ENCODE data around the gene C2orf81.

C2orf81 gene

DNA sequence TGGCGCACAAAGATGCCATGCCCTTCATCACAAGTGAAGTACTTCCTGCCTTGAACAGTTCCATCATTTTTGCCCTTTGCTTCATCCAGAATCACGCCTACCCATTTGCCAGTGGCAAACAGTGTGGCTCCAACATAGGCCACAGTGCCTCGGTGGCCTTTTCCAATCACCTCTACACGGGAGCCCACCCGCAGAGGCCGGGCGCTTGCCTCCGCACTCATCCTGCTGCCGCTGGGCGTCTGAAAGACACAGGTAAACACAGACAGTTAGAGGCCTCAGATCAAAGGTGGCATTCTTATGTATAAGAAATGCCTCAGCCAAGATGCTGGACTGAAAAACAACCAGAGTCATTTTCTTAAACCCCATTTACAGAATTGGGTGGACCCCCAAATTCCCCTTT, 43.4 kb downstream of the C2orf81 start:
- Mint-ChIP-seq H3K27me3 (ENCODE audit: low read depth) (no peaks in the 10 kb centered on the region), H3K36me3 (ENCODE audit: low read depth) (peaks cover 7% of the 10 kb centered on the region), H3K9me3 (no peaks in the 10 kb centered on the region), H3K4me1 (ENCODE audit: low read depth) (peaks cover 18% of the 10 kb centered on the region), H3K4me3 (no peak overlapping the region), H3K27ac (no peak overlapping the region)
- DNase-seq (ENCODE audit: low spot score) = no peak

DNA sequence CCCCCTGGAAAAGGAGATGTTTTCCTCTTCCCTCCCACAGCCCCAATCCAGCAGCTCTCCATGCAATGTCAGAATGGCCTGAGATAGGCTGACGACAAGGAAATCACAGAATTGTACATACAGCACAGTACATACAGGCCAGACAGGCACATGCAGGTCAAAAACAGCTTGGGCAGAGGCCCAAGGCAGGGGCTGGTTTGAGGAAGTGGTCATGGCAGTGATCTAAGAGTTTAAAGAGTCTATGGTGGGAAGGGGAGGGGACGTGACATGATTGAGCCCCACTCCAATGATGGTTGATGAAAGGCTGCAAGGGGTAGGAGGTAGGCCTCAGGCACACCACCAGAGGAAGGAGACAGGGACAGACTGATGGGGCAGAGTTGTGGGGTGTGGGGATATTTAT, 45.6 kb downstream of the C2orf81 start:
- Mint-ChIP-seq H3K4me3 (no peak overlapping the region), H3K27me3 (ENCODE audit: low read depth) (no peaks in the 10 kb centered on the region), H3K4me1 (ENCODE audit: low read depth) (peaks cover 10% of the 10 kb centered on the region), H3K27ac (no peak overlapping the region), H3K36me3 (ENCODE audit: low read depth) (peaks cover 10% of the 10 kb centered on the region), H3K9me3 (no peaks in the 10 kb centered on the region)
- no peak for DNase-seq (ENCODE audit: low spot score)

DNA sequence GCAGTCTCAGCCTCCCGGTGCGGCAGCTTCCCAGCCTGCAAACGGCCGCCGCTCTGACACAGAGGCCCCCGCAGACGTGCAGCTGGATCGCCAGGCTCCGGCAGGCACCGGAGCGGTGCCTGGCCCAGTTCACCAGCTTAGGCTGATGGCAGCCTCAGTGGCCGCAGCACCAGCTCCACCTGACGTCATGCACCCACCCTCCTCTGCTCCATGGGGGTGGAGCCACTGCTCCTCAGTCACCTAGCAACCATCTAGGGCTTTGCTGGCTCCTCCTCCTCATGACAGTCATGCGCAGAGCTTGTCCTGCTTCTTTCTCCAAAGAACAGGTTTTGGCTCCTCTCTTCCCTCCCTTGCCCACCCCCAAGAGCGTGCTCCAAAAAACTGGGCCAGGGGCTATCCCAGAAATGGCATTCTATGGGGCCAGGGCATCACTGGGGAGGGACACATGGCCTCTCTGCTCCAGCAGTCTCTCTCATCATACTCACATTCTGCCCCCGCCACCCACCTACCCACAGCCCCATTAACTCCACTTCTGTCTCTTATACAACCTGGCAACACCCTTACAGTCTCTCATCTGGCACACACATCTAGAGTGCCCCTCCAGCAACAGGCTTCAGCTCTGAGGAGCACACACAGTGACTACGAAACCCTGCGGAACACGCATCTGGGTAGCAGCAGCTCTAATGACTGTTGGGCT, 46.8 kb downstream of the C2orf81 start:
- no peak for DNase-seq (ENCODE audit: low spot score)
- no peak overlapping the region for H3K27ac Mint-ChIP-seq
- H3K36me3 Mint-ChIP-seq (ENCODE audit: low read depth) = peaks cover 15% of the 10 kb centered on the region
- no peaks in the 10 kb centered on the region for H3K9me3 Mint-ChIP-seq
- H3K4me3 Mint-ChIP-seq = no peak overlapping the region
- no peaks in the 10 kb centered on the region for H3K27me3 Mint-ChIP-seq (ENCODE audit: low read depth)
- H3K4me1 Mint-ChIP-seq (ENCODE audit: low read depth) = peaks cover 3% of the 10 kb centered on the region

DNA sequence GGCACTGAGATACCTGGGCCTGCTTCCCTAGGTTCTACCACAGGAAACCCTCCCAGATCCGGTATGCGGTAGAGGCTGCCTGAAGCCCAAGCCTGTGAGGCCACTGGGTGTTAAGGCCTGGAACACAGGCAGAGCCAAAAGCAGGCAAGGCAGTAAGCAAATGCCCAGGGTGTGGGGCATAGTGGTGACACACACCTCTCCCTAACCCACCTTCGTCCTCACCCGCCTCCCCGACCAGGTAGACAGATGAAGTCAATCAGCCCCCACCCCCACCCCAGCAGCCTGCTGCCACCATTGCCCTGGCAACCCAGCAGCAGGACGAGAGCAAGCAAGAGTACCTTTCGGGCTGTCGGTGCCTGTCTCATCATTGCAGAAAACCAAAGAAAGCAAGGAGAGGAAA, 47.4 kb downstream of the C2orf81 start:
- Mint-ChIP-seq H3K9me3 (no peaks in the 10 kb centered on the region), H3K27me3 (ENCODE audit: low read depth) (no peaks in the 10 kb centered on the region), H3K36me3 (ENCODE audit: low read depth) (peaks cover 15% of the 10 kb centered on the region), H3K4me1 (ENCODE audit: low read depth) (no peaks in the 10 kb centered on the region), H3K27ac (no peak overlapping the region), H3K4me3 (no peak overlapping the region)
- DNase-seq (ENCODE audit: low spot score) = no peak

DNA sequence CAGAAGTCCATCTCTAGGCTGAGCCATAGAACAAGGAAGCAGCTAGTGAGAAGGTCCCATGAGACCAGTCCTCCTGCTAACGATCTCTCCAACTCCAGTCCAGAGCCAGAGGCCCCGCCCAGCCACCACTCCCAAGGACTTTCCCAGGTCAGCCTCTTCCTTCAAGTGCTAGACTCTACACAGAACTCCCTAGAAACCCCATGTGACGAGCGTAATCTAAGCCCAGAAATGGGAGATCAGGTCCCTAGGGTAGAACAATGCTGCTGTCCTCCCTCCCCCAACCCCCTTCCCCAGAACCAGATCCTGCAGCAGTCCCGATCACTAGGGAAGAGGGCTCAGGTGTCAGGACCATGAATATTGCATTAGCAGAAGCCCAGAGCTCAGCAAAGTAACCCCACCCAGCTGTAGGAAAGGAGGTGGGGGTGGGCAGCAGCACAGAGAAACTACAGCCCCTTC, 48.2 kb downstream of the C2orf81 start:
- Mint-ChIP-seq H3K36me3 (ENCODE audit: low read depth) (peaks cover 19% of the 10 kb centered on the region), H3K27ac (no peak overlapping the region), H3K4me1 (ENCODE audit: low read depth) (no peaks in the 10 kb centered on the region), H3K4me3 (no peak overlapping the region), H3K9me3 (no peaks in the 10 kb centered on the region), H3K27me3 (ENCODE audit: low read depth) (no peaks in the 10 kb centered on the region)
- DNase-seq (ENCODE audit: low spot score) = no peak

DNA sequence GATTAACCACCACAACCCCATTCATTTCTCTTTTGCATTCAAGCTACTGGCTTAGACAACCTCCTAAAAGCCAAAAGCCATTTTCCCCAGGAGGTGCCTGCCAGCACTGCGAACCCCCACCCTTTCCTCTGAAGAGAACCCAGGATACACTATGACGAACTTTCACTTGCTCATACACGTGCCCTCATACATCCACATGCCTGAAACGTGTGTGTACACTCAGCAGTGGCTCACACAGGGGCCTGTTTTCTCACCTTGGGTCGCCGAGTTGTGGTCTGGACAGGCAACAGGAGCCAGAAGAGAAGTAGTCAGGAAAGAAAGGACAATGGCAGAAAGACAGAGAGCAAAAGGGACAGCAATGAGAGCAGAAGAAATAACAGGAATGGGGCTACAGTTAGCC, 48.7 kb downstream of the C2orf81 start:
- no peak for DNase-seq (ENCODE audit: low spot score)
- no peak overlapping the region for H3K4me3 Mint-ChIP-seq
- H3K27me3 Mint-ChIP-seq (ENCODE audit: low read depth) = no peaks in the 10 kb centered on the region
- H3K9me3 Mint-ChIP-seq = no peaks in the 10 kb centered on the region
- peak overlapping the region; percentile 47 for H3K27ac Mint-ChIP-seq
- H3K36me3 Mint-ChIP-seq (ENCODE audit: low read depth) = peaks cover 19% of the 10 kb centered on the region
- H3K4me1 Mint-ChIP-seq (ENCODE audit: low read depth) = no peaks in the 10 kb centered on the region

DNA sequence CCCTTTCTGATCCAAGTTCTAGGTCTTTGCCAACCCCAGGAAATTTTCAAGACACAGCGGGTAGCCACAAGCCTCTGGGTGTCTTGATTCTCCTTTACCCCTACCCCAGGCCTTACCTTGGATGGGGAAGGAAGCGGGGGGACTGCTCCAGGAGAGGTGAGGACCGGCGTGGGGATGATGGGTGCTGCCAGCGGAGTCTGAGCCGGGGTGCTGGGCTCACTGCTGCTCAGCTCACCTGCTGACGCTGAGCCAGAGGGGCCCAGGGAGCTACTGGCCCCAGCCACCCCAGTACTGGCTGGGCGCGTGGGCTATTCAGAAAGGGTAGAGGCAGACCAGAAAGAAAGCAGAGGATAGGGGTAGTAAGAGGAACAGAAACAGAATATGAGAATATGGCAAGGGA, 50.0 kb downstream of the C2orf81 start:
- H3K4me1 Mint-ChIP-seq (ENCODE audit: low read depth) = no peaks in the 10 kb centered on the region
- no peaks in the 10 kb centered on the region for H3K27me3 Mint-ChIP-seq (ENCODE audit: low read depth)
- H3K4me3 Mint-ChIP-seq = no peak overlapping the region
- peaks cover 27% of the 10 kb centered on the region for H3K36me3 Mint-ChIP-seq (ENCODE audit: low read depth)
- H3K9me3 Mint-ChIP-seq = no peaks in the 10 kb centered on the region
- no peak for DNase-seq (ENCODE audit: low spot score)
- no peak overlapping the region for H3K27ac Mint-ChIP-seq

DNA sequence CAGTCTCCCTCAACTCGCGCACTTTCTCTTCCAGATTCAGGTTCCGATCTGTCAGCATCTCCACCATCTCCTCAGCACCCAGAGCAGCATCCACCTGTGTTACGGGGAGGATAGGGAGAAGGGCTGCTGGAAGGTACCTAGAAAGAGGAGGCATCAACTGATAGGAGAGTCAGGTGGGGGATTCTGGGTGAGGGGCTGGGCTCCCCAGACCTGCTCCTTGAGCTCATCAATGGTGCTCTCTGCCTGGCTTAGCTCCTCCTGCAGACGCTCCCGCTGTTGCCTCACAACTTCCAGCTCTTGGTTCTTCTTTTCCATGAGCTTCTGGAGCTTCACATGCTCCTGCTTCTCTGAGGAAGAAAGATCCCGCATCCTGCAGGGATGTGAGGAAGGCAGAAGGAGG, 51.4 kb downstream of the C2orf81 start:
- Mint-ChIP-seq H3K27me3 (ENCODE audit: low read depth) (no peaks in the 10 kb centered on the region), H3K4me3 (no peak overlapping the region), H3K9me3 (no peaks in the 10 kb centered on the region), H3K36me3 (ENCODE audit: low read depth) (peaks cover 36% of the 10 kb centered on the region), H3K27ac (no peak overlapping the region), H3K4me1 (ENCODE audit: low read depth) (no peaks in the 10 kb centered on the region)
- DNase-seq (ENCODE audit: low spot score) = no peak

DNA sequence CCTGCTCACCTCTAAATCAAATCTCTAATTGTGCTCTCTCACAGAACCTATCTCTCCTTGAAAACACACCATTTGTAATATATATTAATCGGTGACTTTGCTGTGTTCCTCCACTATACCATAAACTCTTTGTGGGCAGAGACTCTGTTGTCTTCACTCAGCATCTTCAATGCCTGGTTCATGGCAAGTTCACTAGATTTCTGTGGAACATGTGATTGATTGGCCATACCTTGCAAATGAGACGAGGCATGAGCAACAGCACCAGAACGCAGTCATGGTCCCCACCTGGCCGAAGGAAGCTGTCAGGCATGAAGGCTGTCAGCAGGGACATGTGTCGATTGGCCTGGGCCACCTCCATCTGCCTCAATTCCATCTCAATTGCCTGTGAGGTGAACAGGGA, 52.9 kb downstream of the C2orf81 start:
- no peak for DNase-seq (ENCODE audit: low spot score)
- H3K27me3 Mint-ChIP-seq (ENCODE audit: low read depth) = no peaks in the 10 kb centered on the region
- H3K27ac Mint-ChIP-seq = no peak overlapping the region
- no peaks in the 10 kb centered on the region for H3K4me1 Mint-ChIP-seq (ENCODE audit: low read depth)
- no peak overlapping the region for H3K4me3 Mint-ChIP-seq
- peaks cover 40% of the 10 kb centered on the region for H3K36me3 Mint-ChIP-seq (ENCODE audit: low read depth)
- H3K9me3 Mint-ChIP-seq = no peaks in the 10 kb centered on the region

DNA sequence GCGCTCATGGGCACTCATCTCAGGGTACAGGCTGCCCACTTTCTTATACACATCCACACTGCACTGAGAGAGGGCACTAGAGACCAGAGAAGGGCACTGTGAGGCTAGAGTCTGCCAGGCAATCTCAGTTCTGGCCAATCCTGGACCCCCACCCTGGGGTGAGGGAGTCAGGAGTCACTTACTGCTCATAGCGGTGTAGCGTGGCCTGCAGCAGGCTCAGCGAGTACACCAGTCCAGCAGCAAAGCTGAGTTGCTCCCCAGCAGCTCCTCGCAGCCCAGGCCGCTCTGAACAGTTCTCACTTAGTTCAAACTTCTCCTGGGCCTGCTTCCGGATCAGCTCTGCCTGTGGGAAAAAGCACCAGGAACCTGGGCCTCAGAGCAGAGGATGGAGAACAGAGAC, 53.6 kb downstream of the C2orf81 start:
- H3K36me3 Mint-ChIP-seq (ENCODE audit: low read depth) = peaks cover 41% of the 10 kb centered on the region
- no peaks in the 10 kb centered on the region for H3K9me3 Mint-ChIP-seq
- H3K4me1 Mint-ChIP-seq (ENCODE audit: low read depth) = no peaks in the 10 kb centered on the region
- no peak overlapping the region for H3K4me3 Mint-ChIP-seq
- DNase-seq (ENCODE audit: low spot score) = no peak
- no peak overlapping the region for H3K27ac Mint-ChIP-seq
- H3K27me3 Mint-ChIP-seq (ENCODE audit: low read depth) = no peaks in the 10 kb centered on the region

DNA sequence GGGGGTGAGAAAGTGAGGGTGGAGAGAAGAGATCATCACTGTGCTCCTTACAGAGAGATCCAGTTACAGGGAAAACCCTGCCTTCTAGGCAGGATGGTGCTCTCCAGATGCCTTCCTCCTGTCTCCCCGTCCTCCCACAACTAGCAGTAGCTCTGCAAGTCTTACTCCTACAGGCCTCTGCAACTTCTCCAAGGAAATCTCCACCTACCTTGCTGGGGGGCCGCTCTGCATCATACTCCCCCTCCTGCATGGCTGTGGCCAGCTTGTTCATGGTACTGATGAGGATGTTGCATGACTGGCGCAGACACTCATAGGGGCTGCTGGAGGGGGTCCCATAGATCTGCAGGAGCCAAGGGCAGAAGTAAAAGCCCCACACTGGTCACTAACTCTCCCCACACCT, 55.4 kb downstream of the C2orf81 start:
- Mint-ChIP-seq H3K4me3 (no peak overlapping the region), H3K36me3 (ENCODE audit: low read depth) (peaks cover 52% of the 10 kb centered on the region), H3K27ac (no peak overlapping the region)

DNA sequence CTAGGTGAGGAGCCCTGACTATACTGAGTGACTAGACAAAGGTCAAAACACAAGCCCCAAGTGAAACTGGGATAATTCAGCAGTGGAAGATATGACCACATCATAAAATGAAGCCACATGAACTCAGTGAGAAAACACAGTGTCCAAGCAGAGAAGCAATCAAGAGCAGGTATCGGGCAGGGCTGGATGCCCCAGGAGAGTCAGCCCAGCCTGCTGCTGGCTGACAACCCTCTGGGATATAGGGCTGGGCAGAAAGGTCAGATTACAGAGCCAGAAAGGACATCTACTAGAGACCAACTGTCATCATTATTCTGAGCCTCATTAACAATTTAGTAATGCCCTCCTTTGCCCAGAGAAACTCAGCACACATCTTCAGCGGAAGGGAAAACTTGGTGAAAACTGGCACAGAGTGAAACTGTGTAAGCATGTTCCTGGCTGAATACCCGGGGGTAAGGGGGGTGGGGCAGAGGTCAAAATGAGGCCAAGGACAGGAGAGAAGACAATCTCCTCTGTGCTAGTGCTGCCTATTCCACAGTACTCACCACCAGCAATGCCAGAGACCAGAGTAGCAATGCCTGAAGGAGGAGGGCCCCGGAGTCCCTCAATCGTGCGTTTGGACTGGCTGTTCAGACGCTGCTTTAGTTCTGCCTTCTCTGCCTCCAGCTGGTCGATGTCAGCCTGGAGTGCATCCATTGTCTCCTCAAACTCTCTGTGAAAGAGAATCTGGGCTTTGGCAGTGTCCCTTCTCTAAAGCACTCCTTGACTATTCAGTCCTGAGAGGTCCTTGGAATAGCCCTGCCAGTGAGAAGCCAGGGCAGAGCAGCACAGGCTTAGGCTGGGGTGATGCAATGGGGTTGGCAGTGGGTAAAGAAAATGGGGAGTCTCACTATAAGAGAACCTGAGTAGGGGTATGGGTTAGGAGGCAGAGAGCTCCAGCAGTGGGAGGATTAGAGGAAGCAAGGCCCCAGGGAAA, 56.6 kb downstream of the C2orf81 start:
- no peak for DNase-seq (ENCODE audit: low spot score)
- Mint-ChIP-seq H3K4me1 (ENCODE audit: low read depth) (no peaks in the 10 kb centered on the region), H3K9me3 (no peaks in the 10 kb centered on the region), H3K4me3 (no peak overlapping the region), H3K27ac (no peak overlapping the region), H3K36me3 (ENCODE audit: low read depth) (peaks cover 48% of the 10 kb centered on the region), H3K27me3 (ENCODE audit: low read depth) (no peaks in the 10 kb centered on the region)

More for the DNA sequence above, 55.4 kb downstream of the C2orf81 start:
- Mint-ChIP-seq H3K4me1 (ENCODE audit: low read depth) (no peaks in the 10 kb centered on the region), H3K9me3 (no peaks in the 10 kb centered on the region), H3K27me3 (ENCODE audit: low read depth) (no peaks in the 10 kb centered on the region)
- DNase-seq (ENCODE audit: low spot score) = no peak
